Immature natural killer cell (primary cell): ENCODE results near the gene ESRP2. TPM values are rescaled to one million over a fixed set of nuclear protein-coding genes. Genes with fewer than 3 reads are reported as not detected.

Experiments used
- DNase-seq, 3 donors: peaks; one replicate each; pipeline ENCODE4 v3.0.0; 2022; ENCODE audit warnings: mixed read lengths in 1 of 3
- H3K27ac Mint-ChIP-seq, 6 donors: one replicate each; pipeline ENCODE4 v1.8.0; 2020; ENCODE audit warnings: mixed read lengths in 6 of 6, mild to moderate bottlenecking in 5 of 6, inconsistent platforms in 4 of 6, moderate library complexity in 3 of 6
- H3K27me3 Mint-ChIP-seq, 3 donors: one replicate each; pipeline ENCODE4 v1.8.0; 2020 to 2021; ENCODE audit warnings: low read depth in 3 of 3, mild to moderate bottlenecking in 3 of 3, mixed read lengths in 3 of 3, moderate library complexity in 3 of 3, inconsistent platforms in 1 of 3
- H3K36me3 Mint-ChIP-seq, 3 donors: one replicate each; pipeline ENCODE4 v1.8.0; 2020; ENCODE audit warnings: mixed read lengths in 3 of 3, inconsistent platforms in 2 of 3, mild to moderate bottlenecking in 2 of 3
- H3K4me1 Mint-ChIP-seq, 2 donors: one replicate each; pipeline ENCODE4 v1.8.0; 2020; ENCODE audit warnings: inconsistent platforms in 2 of 2, mild to moderate bottlenecking in 2 of 2, mixed read lengths in 2 of 2, moderate library complexity in 1 of 2
- H3K4me3 Mint-ChIP-seq, 5 donors: one replicate each; pipeline ENCODE4 v1.8.0; 2020; ENCODE audit warnings: mild to moderate bottlenecking in 5 of 5, mixed read lengths in 5 of 5, inconsistent platforms in 3 of 5, moderate library complexity in 3 of 5
- H3K9me3 Mint-ChIP-seq, 6 donors: one replicate each; pipeline ENCODE4 v1.8.0; 2020; ENCODE audit warnings: mild to moderate bottlenecking in 6 of 6, mixed read lengths in 6 of 6, inconsistent platforms in 4 of 6, moderate library complexity in 3 of 6
- polyA plus RNA-seq, 3 donors: library from polyadenylated mRNA; unstranded; fragments of 300-500 nt; fragmentation: Illumina TruSeq; gene quantifications; one replicate each; pipeline ENCODE4 v1.2.3, GENCODE V29; 2021

Gene ESRP2
- polyA plus RNA-seq, 3 donors from 2014 or later: 0.45 TPM; not detected in 2

DNA sequence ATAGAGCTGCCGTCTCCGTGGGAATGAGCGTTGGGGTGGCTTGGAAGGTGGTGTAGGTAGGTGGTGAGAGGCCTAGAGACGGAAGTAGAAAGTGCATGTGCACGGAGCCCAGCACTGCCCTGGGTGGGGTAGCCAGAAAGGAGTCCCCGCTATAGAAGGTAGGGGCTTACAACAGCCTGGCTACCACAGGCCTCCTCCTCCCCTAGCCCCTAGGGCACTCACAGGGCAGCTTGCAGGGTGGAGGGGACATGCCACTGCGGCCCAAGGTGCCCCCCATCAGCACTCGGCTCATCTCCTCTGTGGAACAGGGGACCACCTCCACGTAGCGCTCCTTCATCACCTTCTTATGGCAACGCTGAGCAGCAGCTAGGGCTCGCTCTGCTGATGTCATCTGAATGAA, 5.0 kb downstream of the ESRP2 start:
- Mint-ChIP-seq H3K9me3 (no peaks in the 10 kb centered on the region), H3K4me3 (no peak overlapping the region), H3K4me1 (peaks cover 16 to 35% of the 10 kb centered on the region in 2 donors), H3K27ac (peak overlapping the region in 1 of 6 donors; percentile 78), H3K36me3 (peaks cover 0 to 3% (median 0%) of the 10 kb centered on the region in 3 donors), H3K27me3 (peaks cover 6 to 26% (median 18%) of the 10 kb centered on the region in 3 donors)
- DNase-seq: no peak

DNA sequence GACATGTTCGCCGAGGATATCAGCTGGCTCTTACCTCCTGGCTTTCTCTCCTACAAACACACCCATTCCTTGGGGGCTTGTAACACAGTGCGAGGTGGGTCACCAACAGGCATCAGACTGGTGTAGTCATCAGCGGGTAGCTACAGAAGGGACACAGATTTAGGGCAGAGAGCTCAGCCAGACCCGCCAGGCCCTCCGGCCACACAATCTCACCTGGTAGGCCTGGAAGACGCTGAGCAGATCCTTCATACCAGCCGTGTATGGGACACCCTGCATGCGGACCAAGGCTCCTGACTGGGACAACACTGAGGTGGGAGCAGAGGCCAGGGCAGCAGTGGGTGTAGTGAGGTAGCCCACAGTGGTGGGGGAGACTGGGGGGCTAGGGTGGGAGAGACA, 5.8 kb downstream of the ESRP2 start:
- DNase-seq: no peak
- peaks cover 19 to 41% of the 10 kb centered on the region in 2 donors for H3K4me1 Mint-ChIP-seq
- peaks cover 7 to 26% (median 18%) of the 10 kb centered on the region in 3 donors for H3K27me3 Mint-ChIP-seq
- no peak overlapping the region for H3K4me3 Mint-ChIP-seq
- H3K27ac Mint-ChIP-seq: no peak overlapping the region
- H3K9me3 Mint-ChIP-seq: no peaks in the 10 kb centered on the region
- peaks cover 0 to 8% (median 0%) of the 10 kb centered on the region in 3 donors for H3K36me3 Mint-ChIP-seq

DNA sequence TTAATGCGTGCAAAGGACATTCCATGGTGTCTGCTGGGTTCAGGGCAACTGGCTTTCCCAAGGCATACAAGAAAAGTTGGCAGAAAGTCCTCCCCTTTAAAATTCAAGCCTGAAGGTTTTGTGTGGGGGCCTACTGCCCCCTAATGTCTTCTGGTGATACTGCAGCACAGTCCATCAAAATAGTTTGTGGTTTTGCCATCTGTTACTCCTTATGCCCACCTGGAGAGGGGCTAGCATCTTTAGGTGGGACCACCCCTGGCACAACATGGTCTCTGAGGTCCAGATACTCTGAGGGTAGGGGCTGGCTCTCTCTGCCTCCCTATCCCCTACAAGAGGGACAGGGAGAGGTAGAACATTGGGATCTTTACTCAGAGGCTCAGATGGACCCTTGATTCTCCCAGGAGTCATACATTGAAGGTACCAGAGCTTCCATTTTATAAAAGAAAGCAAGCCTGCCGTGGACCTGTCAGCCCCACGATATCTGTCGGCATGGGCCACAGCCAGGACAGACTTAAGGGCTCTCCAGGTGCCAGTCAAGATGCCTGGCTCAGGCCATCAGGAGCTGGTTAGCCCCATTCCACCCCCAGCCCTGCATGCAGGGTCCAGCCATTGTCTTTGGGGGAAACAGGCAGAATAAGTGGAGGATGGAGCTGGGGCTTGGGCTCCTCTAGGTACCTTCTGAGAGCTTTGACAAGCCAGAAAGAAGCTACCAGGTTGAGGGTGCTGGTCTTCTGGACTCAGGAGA, 6.3 kb downstream of the ESRP2 start:
- no peak overlapping the region for H3K4me3 Mint-ChIP-seq
- peak overlapping the region; percentile 7 to 80 (median 63) for H3K27ac Mint-ChIP-seq
- H3K9me3 Mint-ChIP-seq: no peaks in the 10 kb centered on the region
- peaks cover 18 to 40% of the 10 kb centered on the region in 2 donors for H3K4me1 Mint-ChIP-seq
- peaks cover 0 to 10% (median 0%) of the 10 kb centered on the region in 3 donors for H3K36me3 Mint-ChIP-seq
- DNase-seq: peak; percentile 34 to 54 (median 41)
- H3K27me3 Mint-ChIP-seq: peaks cover 8 to 23% (median 16%) of the 10 kb centered on the region in 3 donors

DNA sequence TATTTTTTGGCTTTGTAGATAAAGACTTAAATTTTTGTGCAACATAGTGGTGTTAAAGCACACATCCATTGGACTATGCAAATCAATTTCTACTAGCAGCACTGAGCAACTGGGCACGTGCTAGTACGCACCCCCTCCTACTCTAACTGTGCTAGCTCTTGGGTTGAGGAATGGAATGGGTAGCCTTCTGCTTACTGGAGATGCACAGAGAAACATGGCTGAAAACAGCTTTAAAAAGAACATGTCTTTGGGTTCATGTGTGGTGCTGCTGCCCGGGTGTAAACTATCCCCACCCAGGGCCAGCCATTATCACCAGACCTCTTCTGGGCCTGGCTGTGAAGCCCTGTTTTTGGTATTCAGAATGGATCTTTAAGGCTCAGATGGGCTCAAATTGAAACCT, 7.3 kb downstream of the ESRP2 start:
- H3K9me3 Mint-ChIP-seq: no peaks in the 10 kb centered on the region
- peaks cover 15 to 35% of the 10 kb centered on the region in 2 donors for H3K4me1 Mint-ChIP-seq
- H3K36me3 Mint-ChIP-seq: peaks cover 0 to 10% (median 0%) of the 10 kb centered on the region in 3 donors
- H3K27ac Mint-ChIP-seq: peak overlapping the region in 3 of 6 donors; percentile 10 to 56 (median 55)
- H3K4me3 Mint-ChIP-seq: no peak overlapping the region
- DNase-seq: no peak
- H3K27me3 Mint-ChIP-seq: peaks cover 8 to 18% (median 12%) of the 10 kb centered on the region in 3 donors

DNA sequence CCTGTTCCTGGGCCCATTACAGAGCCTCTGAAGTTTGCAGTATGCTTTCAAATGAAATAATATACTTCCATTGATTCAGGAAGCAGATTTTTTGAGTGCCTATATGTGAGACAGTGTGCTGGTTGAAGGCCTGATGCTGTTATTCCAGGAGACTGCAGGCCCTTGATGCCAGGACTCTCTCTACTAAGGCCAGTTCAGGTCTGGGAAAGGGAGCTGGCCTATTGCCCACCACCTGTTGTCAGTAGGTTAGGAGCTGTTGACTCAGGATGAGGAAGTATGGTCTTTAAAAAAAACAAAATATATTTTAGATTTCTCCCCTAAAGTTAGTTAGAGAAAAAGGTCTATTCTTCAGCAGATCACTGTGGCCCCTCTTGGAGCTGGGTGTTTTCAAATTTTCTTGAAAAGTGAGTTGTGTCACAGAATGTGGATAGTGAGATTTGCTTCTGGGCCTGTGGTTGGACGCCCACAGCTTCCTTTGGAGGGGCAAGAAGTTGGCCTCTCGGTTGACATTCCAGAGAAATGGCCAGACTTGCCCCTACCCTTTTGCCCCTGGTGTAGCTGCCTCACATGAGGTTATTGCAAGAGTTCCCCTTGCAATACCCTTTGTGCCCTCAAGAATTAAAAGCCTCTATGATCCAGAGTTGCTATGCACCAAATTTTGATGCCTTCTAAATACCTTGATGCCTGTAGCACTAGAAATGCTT, 7.9 kb downstream of the ESRP2 start:
- peaks cover 0 to 10% (median under 1%) of the 10 kb centered on the region in 3 donors for H3K36me3 Mint-ChIP-seq
- peaks cover 15 to 29% of the 10 kb centered on the region in 2 donors for H3K4me1 Mint-ChIP-seq
- H3K4me3 Mint-ChIP-seq: no peak overlapping the region
- H3K9me3 Mint-ChIP-seq: no peaks in the 10 kb centered on the region
- H3K27ac Mint-ChIP-seq: peak overlapping the region in 5 of 6 donors; percentile 52 to 77 (median 70)
- DNase-seq: no peak
- peaks cover 8 to 16% (median 12%) of the 10 kb centered on the region in 3 donors for H3K27me3 Mint-ChIP-seq

DNA sequence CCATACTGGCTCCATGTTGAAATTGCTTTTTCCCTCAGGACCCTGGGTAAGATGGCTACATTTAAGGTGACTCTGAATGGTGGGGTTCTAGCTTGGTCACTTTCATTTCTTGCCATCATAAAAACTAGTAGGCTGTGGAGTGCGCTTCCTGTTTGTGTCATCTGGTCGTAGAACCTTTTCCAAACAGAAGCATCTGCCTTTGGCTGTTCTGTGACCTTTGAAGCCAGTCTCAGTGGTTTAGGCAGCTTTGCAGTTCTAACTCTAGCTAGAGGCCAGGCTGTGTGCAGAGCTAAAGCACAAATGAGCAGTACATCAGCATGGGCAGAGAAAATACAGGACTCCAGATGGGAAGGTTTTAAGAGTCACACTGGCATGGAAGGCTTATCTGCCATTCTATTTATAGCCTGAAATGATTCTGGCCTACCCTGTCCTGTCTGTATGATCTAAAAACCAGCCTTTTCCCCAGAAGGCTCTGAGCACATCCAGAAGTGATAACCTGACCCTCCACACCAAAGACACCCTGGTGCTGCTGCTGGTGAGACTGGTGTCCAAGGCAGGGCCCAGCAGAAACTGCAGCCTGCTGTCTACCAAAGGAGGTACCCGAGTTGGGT, 8.6 kb downstream of the ESRP2 start:
- H3K27me3 Mint-ChIP-seq: peaks cover 8 to 12% (median 10%) of the 10 kb centered on the region in 3 donors
- H3K9me3 Mint-ChIP-seq: no peaks in the 10 kb centered on the region
- H3K36me3 Mint-ChIP-seq: peaks cover 0 to 14% (median 6%) of the 10 kb centered on the region in 3 donors
- no peak for DNase-seq
- H3K27ac Mint-ChIP-seq: peak overlapping the region in 4 of 6 donors; percentile 31 to 70 (median 53)
- H3K4me3 Mint-ChIP-seq: no peak overlapping the region
- peaks cover 15 to 29% of the 10 kb centered on the region in 2 donors for H3K4me1 Mint-ChIP-seq

DNA sequence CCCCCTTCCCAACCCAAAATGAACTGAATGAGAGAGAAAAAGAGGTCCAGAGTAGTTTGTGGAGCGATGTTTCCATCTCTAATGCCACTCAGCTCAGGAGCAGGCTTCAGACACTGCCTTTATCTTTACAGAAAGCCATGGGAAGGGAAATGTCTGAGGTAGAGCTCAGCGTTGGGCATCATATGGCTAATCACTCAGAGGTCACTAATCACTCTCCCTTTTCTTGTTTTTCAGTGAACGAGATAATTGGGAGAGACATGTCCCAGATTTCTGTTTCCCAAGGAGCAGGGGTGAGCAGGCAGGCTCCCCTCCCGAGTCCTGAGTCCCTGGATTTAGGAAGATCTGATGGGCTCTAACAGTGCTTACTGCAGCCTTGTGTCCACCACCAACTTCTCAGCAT, 9.8 kb downstream of the ESRP2 start:
- H3K9me3 Mint-ChIP-seq: no peaks in the 10 kb centered on the region
- H3K27me3 Mint-ChIP-seq: peaks cover 4 to 9% (median 4%) of the 10 kb centered on the region in 3 donors
- H3K4me1 Mint-ChIP-seq: peaks cover 15 to 35% of the 10 kb centered on the region in 2 donors
- peak overlapping the region in 4 of 6 donors; percentile 12 to 49 (median 38) for H3K27ac Mint-ChIP-seq
- H3K4me3 Mint-ChIP-seq: no peak overlapping the region
- peaks cover 8 to 22% (median 11%) of the 10 kb centered on the region in 3 donors for H3K36me3 Mint-ChIP-seq
- DNase-seq: no peak

DNA sequence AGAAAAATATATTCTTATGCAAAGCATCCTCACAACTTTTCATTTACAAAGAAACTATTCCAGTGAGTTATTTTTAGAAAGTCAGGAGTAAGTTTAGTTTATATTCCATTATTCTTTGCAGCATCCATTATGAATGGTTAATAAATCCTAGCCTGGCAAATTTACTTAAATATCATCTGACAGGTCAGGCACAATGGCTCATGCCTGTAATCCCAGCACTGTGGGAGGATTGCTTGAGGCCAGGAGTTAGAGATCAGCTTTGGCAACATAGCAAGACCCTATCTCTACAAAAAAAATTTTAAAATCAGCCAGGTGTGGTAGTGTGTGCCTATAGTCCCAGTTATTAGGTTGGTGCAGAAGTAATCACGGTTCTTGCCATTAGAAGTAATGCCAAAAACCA, 12.9 kb downstream of the ESRP2 start:
- no peak overlapping the region for H3K4me3 Mint-ChIP-seq
- peaks cover 10 to 22% (median 14%) of the 10 kb centered on the region in 3 donors for H3K36me3 Mint-ChIP-seq
- H3K27ac Mint-ChIP-seq: peak overlapping the region in 1 of 6 donors; percentile 53
- H3K9me3 Mint-ChIP-seq: no peaks in the 10 kb centered on the region
- H3K4me1 Mint-ChIP-seq: peaks cover 15 to 36% of the 10 kb centered on the region in 2 donors
- DNase-seq: no peak
- H3K27me3 Mint-ChIP-seq: peaks cover 2 to 5% (median 4%) of the 10 kb centered on the region in 3 donors

DNA sequence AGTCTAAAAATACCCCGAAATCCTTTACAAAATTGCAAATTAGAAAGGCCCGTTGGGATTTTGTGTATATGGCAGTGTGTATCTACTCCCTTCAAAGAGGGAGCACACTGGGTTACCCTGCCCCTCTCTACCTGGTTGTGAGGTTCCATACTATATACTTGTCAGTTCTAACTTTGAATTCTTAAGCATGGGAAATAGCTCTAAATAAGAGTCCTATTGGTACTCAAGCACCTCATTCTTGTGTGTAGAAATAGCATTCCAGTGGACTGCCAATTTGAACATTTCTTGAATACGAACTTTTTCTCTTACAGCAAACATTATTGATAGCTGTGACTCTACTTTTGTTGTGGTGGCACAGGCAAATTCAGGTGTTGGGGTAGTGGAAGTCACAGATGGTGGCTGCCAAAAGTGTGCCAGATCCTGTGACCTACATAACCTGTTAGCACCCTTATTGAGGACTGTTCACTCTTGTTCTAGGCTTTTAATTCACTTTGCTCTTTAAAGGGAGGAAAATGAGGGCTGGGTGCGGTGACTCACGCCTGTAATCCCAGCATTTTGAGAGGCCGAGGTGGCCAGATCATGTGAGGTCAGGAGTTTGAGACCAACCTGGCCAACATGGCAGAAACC, 16.1 kb downstream of the ESRP2 start:
- Mint-ChIP-seq H3K36me3 (peaks cover 17 to 26% (median 18%) of the 10 kb centered on the region in 3 donors), H3K9me3 (no peaks in the 10 kb centered on the region), H3K4me3 (no peak overlapping the region), H3K27ac (peak overlapping the region in 3 of 6 donors; percentile 53 to 60 (median 58)), H3K27me3 (peaks cover 4 to 9% (median 5%) of the 10 kb centered on the region in 3 donors), H3K4me1 (peaks cover 12 to 40% of the 10 kb centered on the region in 2 donors)
- no peak for DNase-seq

DNA sequence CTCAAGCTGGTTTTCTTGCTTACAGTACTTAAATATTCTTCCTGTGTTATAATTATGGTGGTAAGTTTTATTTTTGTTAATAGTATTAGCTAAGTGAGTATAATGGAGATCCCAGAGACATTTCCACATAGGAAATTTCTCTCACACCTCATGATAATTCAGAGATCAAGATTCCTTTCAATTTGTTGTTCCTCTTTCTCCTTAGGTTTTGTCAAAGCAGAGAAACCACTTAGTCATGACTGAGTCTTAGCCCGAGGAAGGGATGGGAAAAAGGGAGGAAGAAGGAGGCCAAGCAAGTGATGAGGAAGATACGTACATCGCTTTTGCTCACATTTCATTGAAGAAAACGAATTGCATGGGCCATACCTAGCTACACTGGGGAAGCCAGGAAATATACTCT, 18.4 kb downstream of the ESRP2 start:
- DNase-seq: no peak
- H3K27ac Mint-ChIP-seq: peak overlapping the region in 4 of 6 donors; percentile 22 to 62 (median 44)
- no peak overlapping the region for H3K4me3 Mint-ChIP-seq
- H3K9me3 Mint-ChIP-seq: no peaks in the 10 kb centered on the region
- peaks cover 17 to 54% of the 10 kb centered on the region in 2 donors for H3K4me1 Mint-ChIP-seq
- H3K36me3 Mint-ChIP-seq: peaks cover 12 to 24% (median 18%) of the 10 kb centered on the region in 3 donors
- peaks cover 4 to 9% (median 7%) of the 10 kb centered on the region in 3 donors for H3K27me3 Mint-ChIP-seq

DNA sequence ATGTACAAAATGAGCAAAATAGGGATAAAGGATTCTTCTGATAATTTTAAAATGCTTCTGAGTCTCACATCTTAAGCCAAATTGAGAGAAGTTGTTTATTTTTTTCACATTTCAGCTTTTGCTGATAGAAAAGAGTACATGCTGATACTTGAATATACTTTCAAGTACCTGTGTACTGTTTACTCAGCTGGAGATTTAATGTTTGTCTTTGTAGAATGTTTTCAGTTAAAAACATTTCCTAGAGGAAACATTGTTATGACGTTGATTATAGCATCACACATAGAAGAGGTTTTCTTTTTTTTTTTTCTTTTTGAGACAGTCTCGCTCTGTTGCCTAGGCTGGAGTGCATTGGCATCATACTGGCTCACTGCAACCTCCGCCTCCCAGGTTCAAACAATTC, 19.7 kb downstream of the ESRP2 start:
- Mint-ChIP-seq H3K9me3 (no peaks in the 10 kb centered on the region), H3K36me3 (peaks cover 7 to 17% (median 11%) of the 10 kb centered on the region in 3 donors), H3K27me3 (peaks cover 6 to 9% (median 8%) of the 10 kb centered on the region in 3 donors), H3K4me1 (peaks cover 23 to 59% of the 10 kb centered on the region in 2 donors), H3K27ac (peak overlapping the region in 4 of 6 donors; percentile 0 to 54 (median 22)), H3K4me3 (no peak overlapping the region)
- no peak for DNase-seq

DNA sequence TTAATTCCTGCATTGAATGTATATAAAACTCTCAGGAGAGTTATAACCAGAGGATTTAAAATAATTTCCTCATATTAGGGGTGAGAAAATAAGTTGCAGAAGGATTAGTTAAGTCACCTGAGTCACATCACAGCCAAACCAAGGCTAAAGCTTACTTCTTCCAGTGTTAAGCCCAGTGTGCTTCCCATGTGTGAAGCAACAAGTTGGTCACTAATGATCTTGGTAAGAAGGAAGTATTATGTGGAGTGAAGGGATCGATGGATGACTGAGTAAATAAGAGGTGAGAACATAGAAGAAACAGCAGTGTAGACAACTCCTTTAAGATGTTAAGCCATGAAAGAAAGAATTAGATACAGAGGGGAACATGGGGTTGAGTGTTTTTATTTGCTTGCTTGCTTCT, 20.6 kb downstream of the ESRP2 start:
- Mint-ChIP-seq H3K36me3 (peaks cover 3 to 13% (median 8%) of the 10 kb centered on the region in 3 donors), H3K4me3 (no peak overlapping the region), H3K27ac (peak overlapping the region in 3 of 6 donors; percentile 43 to 79 (median 46)), H3K4me1 (peaks cover 23 to 55% of the 10 kb centered on the region in 2 donors), H3K9me3 (no peaks in the 10 kb centered on the region), H3K27me3 (peaks cover 6 to 11% (median 8%) of the 10 kb centered on the region in 3 donors)
- no peak for DNase-seq

DNA sequence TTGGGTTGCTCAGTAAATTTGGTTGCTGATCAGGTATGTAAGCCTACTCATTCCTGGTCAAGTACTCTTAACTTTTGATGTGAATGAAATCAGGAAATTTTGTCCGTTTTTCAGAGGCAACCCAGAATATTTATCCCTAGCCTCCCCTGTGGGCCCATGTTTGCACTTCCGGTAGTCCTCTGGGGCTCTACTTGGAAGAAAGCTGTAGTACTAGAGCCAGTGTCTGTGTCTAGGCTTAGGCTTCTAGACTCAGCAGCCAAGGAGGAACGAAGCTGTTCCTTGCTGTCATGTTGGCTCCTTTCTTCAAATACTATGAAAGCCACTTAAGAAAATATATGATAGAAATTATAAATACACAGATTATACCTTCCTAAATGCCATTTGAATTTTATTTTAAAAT, 21.2 kb downstream of the ESRP2 start:
- Mint-ChIP-seq H3K27ac (peak overlapping the region in 1 of 6 donors; percentile 59), H3K4me1 (peaks cover 18 to 49% of the 10 kb centered on the region in 2 donors)

More for the DNA sequence above, 21.2 kb downstream of the ESRP2 start:
- Mint-ChIP-seq H3K4me3 (no peak overlapping the region), H3K36me3 (peaks cover 3 to 13% (median 8%) of the 10 kb centered on the region in 3 donors), H3K9me3 (no peaks in the 10 kb centered on the region), H3K27me3 (peaks cover 5 to 7% (median 6%) of the 10 kb centered on the region in 3 donors)
- no peak for DNase-seq
